Measurements from ENCODE around the gene TRIM47.

TRIM47 gene

DNA sequence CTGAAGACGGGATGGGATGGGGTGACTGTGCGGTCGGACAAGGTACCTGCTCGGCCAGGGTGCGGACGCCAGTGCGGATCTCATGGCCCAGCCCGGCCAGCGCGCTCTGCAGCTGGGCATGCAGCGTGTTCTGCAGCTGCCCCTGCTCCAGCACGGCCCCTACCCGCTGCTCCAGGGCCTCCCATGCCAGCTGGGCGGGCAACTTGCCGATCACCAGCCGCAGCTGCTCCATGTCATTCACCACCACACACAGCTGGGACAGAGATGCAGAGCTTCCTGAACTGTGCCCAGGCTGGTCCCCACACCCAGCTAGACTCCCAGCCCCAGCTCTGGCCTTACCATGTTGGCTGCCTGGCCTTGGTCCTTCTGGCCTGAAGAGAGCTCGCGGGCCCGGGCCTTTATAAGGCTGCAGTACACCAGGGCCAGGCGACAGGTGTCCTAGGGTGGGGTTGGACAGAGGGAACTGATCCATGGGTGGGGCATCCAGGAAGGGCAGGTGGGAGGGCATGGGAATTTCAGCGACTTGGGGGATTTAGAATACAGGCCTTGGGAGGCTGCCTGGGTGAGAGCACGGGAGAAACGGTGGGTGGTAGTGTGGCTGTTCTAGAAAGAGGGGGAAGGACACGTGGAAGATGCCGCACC is 44.0 kb downstream of the TRIM47 start:
- H3K36me3 ChIP-seq, result peaks cover 100% of the 10 kb centered on the region
- no peaks in the 10 kb centered on the region for H3K9me3 ChIP-seq
- peaks cover 15 to 18% of the 10 kb centered on the region in 2 experiments for H3K4me1 ChIP-seq (ENCODE audit: control insufficient read depth in 1 of 2, insufficient read depth in 1 of 2, low read depth in 1 of 2, low read length in 1 of 2)
- TF ChIP-seq, protein P1, sequence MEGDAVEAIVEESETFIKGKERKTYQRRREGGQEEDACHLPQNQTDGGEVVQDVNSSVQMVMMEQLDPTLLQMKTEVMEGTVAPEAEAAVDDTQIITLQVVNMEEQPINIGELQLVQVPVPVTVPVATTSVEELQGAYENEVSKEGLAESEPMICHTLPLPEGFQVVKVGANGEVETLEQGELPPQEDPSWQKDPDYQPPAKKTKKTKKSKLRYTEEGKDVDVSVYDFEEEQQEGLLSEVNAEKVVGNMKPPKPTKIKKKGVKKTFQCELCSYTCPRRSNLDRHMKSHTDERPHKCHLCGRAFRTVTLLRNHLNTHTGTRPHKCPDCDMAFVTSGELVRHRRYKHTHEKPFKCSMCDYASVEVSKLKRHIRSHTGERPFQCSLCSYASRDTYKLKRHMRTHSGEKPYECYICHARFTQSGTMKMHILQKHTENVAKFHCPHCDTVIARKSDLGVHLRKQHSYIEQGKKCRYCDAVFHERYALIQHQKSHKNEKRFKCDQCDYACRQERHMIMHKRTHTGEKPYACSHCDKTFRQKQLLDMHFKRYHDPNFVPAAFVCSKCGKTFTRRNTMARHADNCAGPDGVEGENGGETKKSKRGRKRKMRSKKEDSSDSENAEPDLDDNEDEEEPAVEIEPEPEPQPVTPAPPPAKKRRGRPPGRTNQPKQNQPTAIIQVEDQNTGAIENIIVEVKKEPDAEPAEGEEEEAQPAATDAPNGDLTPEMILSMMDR (IDR thresholded peaks at IDR 0.05), result no peak
- peak overlapping the region; percentile 29 for H3K27ac ChIP-seq
- H3K27me3 ChIP-seq, result no peaks in the 10 kb centered on the region
- H3K4me3 ChIP-seq (ENCODE audit: low read depth in 1 of 2, low read length in 1 of 2), result no peak overlapping the region

DNA sequence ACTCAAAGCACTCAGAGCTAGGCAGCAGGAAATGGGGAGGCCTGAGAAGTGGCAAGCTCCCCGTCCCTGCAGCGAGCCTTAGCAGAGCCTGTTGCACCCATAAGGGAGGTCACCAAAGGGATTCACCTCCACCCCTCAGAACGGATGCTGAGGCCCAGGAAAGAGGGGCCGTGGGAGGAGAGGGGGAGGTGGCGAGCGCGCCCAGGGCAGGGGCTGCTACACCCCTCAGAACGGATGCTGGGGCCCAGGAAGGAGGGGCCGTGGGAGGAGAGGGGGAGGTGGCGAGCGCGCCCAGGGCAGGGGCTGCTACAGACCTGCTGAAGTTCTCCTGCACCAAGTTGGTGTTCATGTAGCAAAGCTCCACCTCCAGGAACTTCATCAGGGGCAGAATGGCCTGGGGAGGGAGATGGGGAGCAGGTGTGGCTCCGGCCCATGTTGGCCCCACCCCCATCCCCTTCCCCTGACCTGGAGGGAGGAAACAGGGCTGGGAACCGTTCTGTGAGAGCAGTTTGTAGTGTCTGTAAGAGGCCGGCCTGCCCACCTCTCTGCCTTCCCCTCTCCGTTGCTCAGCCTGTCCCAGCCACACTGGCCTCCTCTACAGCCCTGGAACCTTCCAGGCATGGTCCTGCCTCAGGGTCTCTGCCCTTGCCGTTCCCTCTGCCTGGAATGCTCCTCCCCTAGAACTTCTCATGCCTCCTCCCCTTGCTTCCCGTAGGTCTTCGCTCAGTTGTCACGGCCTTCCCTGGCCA is 45.6 kb downstream of the TRIM47 start:
- peaks cover 100% of the 10 kb centered on the region for H3K36me3 ChIP-seq
- no peaks in the 10 kb centered on the region for H3K9me3 ChIP-seq
- no peak overlapping the region for H3K4me3 ChIP-seq (ENCODE audit: low read depth in 1 of 2, low read length in 1 of 2)
- TF ChIP-seq, protein P1 (IDR thresholded peaks at IDR 0.05), result no peak
- H3K27ac ChIP-seq, result peak overlapping the region; percentile 77
- H3K27me3 ChIP-seq, result no peaks in the 10 kb centered on the region
- H3K4me1 ChIP-seq (ENCODE audit: control insufficient read depth in 1 of 2, insufficient read depth in 1 of 2, low read depth in 1 of 2, low read length in 1 of 2), result peaks cover 15 to 18% of the 10 kb centered on the region in 2 experiments

DNA sequence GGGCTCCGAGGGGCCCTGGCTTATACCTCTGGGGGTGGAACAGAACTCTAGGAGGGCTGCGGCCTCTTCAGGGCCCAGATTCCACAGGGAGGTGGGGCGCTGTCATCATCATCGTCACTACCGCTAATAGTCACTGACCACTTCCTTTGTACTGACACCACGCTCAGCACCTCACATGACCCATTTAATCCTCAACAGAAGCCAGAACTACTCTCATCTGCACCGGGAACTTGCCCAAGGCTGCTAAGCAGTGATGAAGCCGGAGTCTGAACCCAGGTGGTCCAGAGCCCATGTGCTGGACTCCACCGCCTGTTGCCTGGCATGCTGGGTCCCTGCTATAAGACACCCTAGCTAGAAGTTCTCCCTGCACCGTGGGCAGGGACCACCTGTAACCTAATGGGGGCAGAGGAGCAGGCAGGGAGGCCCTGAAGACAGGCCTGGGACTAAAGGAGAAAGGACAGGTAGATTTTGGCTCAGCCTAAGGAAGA is 46.2 kb downstream of the TRIM47 start:
- peaks cover 100% of the 10 kb centered on the region for H3K36me3 ChIP-seq

DNA sequence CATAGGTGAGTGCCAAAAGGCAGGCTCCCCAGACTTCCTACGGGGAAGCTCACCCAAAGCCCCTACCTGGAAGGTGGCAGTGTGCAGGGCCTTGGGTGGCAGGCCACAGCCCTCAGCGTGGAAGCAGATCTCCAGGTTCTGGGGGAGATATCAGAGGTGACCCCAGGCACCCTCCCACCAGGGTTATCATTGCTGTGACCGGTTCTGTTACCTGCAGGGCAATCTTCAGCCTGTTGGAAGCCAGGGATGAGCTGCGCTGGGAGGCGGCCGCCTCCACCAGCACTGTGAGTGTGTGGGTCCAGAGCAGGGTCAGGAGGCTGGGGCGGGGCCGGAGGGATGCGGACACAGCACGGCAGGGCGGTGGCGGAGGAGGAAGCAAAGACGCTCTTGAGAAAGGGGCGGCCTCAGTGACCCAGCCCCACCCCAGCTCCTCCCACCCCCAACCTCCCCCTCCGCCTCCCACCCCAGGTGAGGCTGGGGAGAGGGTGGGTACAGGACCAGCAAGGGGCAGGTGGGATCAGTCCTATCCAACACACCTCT is 47.3 kb downstream of the TRIM47 start:
- peaks cover 15 to 18% of the 10 kb centered on the region in 2 experiments for H3K4me1 ChIP-seq (ENCODE audit: control insufficient read depth in 1 of 2, insufficient read depth in 1 of 2, low read depth in 1 of 2, low read length in 1 of 2)
- no peak overlapping the region for H3K4me3 ChIP-seq (ENCODE audit: low read depth in 1 of 2, low read length in 1 of 2)
- no peaks in the 10 kb centered on the region for H3K9me3 ChIP-seq
- peak overlapping the region; percentile 36 for H3K27ac ChIP-seq
- TF ChIP-seq, protein P1 (IDR thresholded peaks at IDR 0.05), result no peak
- H3K27me3 ChIP-seq, result no peaks in the 10 kb centered on the region
- H3K36me3 ChIP-seq, result peaks cover 100% of the 10 kb centered on the region

More for the DNA sequence above, 46.2 kb downstream of the TRIM47 start:
- Histone ChIP-seq H3K9me3 (no peaks in the 10 kb centered on the region), H3K4me1 (ENCODE audit: control insufficient read depth in 1 of 2, insufficient read depth in 1 of 2, low read depth in 1 of 2, low read length in 1 of 2) (peaks cover 15 to 18% of the 10 kb centered on the region in 2 experiments), H3K27ac (peak overlapping the region; percentile 77), H3K27me3 (no peaks in the 10 kb centered on the region), H3K4me3 (ENCODE audit: low read depth in 1 of 2, low read length in 1 of 2) (no peak overlapping the region)
- TF ChIP-seq, protein P1 (IDR thresholded peaks at IDR 0.05), result no peak

DNA sequence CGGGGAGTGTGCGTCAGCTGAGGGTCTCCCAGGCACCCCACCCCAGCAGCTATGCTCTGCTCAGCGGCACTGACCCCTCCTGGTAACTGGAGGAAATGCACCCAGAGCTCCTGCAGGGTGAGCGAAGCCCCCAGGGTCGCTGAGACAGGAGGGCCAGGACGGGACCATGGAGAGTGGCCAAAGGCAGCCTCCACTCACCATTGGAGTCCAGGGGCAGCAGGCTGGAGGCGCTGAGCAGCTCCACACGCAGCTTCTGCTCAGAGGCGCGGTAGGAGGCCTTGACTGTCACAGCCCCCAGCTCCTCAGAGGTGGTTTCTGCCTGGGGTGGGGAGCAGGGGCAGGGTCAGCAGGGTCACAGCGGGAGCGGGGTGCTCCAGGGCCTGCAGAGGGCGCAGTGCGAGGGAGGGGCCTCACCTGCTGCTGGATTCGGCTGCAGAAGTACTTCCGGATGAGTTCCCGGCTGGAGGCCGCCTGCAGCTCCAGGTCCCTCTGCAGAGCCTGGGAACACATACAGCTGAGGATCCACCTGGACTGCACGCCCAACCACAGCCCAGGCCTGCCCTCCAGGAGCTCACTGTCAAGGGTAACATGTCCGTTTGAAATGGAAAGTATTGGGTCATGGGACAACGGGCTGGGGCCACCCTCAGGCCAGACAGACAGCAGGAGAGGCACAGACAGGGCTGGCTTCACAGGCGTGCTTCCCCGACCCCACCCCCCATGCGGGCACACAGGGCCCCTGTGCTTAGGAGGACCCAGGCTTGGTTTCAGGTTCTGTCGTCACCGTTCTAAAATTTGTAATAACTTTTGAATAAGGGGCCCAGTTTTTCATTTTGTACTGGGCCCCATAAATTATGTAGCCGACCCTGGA is 48.0 kb downstream of the TRIM47 start:
- no peak overlapping the region for H3K4me3 ChIP-seq (ENCODE audit: low read depth in 1 of 2, low read length in 1 of 2)
- peaks cover 15 to 18% of the 10 kb centered on the region in 2 experiments for H3K4me1 ChIP-seq (ENCODE audit: control insufficient read depth in 1 of 2, insufficient read depth in 1 of 2, low read depth in 1 of 2, low read length in 1 of 2)
- TF ChIP-seq, protein P1 (IDR thresholded peaks at IDR 0.05), result peak; percentile 44
- no peaks in the 10 kb centered on the region for H3K9me3 ChIP-seq
- H3K27me3 ChIP-seq, result no peaks in the 10 kb centered on the region
- H3K27ac ChIP-seq, result peak overlapping the region; percentile 36
- H3K36me3 ChIP-seq, result peaks cover 100% of the 10 kb centered on the region

Data from neutrophil (primary cell).